ENCODE data around the gene PHRF1. TPM values are rescaled to one million over a fixed set of nuclear protein-coding genes. Genes with fewer than 3 reads are reported as not detected.

PHRF1 gene
- total and polyA plus RNA-seq, 2 of the 4 experiments (the other 2 are of a cell fraction) = 10.9 to 17.5 TPM

DNA sequence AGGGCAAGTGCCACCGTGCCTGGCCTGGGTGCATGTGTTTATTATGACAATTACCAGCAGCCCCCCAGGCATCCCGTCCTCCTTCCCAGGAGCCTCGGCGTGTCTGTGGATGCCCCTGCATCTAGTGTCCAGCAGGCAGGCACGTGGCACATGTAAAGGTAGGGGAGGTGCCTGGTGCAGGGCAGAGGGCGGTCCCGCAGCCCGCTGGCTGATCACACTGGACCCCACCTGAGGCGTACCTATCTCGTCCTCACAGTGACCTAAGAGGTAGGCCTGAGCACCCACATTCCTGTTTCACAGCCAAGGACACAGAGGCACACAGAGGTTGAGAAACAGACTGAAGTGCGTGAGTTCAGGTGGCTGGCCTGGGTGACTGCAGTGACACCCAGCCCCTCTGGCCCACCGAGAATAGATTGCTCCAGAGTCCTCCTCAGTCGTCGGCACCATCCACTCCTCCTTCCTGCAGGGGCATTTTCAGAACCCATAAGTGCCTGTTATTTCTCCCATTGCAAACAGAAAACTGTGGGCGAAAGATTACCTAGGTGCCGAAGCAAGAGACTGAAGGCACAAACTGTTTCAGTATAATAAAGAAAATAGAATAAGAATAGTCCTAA lies 3.0 kb upstream of the PHRF1 start:
- no peak for DNase-seq
- Histone ChIP-seq H4K91ac (ENCODE audit: insufficient read depth, low read depth, low read length) (no peak overlapping the region), H3K14ac (replicated peaks; ENCODE audit: low read depth, low read length) (no peak overlapping the region), H3K9me1 (ENCODE audit: insufficient read depth, low read length) (peaks cover 7% of the 10 kb centered on the region; the same call in 1 of the 2 replicates), H3K4me2 (ENCODE audit: low read depth, low read length) (no peak overlapping the region), H2BK120ac (ENCODE audit: low read depth, low read length) (no peak overlapping the region), H2AFZ (replicated peaks; ENCODE audit: low read length, poor library complexity) (no peak overlapping the region), H3K9ac (ENCODE audit: low read depth, low read length) (no peak overlapping the region), H3K23ac (ENCODE audit: low read depth, low read length) (no peak overlapping the region), H3K9me3 (ENCODE audit: control insufficient read depth, insufficient read depth, low read length) (no peaks in the 10 kb centered on the region), H3K79me1 (ENCODE audit: low read depth in 1 of 2, low read length in 2 of 2) (peaks cover 4 to 17% of the 10 kb centered on the region in 2 experiments; a peak in 2 of 4 replicates), H3K56ac (ENCODE audit: extremely low read depth, insufficient read depth, low read length) (no peak overlapping the region), H3K4me3 (ENCODE audit: insufficient read depth, low read depth, low read length) (no peak overlapping the region), H3K4me1 (ENCODE audit: control insufficient read depth, insufficient read depth, low read length) (peaks cover 17% of the 10 kb centered on the region), H3K36me3 (ENCODE audit: control insufficient read depth, insufficient read depth, low read length) (no peaks in the 10 kb centered on the region; the same call in 1 of the 2 replicates), H4K8ac (ENCODE audit: low read depth in 2 of 2, low read length in 2 of 2) (no peak overlapping the region), H3K18ac (ENCODE audit: low read depth, low read length) (no peak overlapping the region), H2BK5ac (ENCODE audit: low read depth, low read length, poor library complexity, severe bottlenecking) (no peak overlapping the region), H3K4ac (ENCODE audit: low read depth, low read length) (no peak overlapping the region), H2AK9ac (replicated peaks; ENCODE audit: low read depth, low read length, poor library complexity) (peak overlapping the region; percentile 65), H3K27me3 (ENCODE audit: control insufficient read depth, insufficient read depth, low read length) (no peaks in the 10 kb centered on the region; the same call in 1 of the 2 replicates), H2BK15ac (ENCODE audit: low read depth, low read length) (no peak overlapping the region), H4K20me1 (ENCODE audit: insufficient read depth, low read length) (peaks cover 22% of the 10 kb centered on the region), H4K5ac (ENCODE audit: low read depth, low read length) (no peak overlapping the region), H3K27ac (ENCODE audit: insufficient read depth, low read length) (no peak overlapping the region), H2BK20ac (ENCODE audit: low read depth, low read length) (no peak overlapping the region), H2AK5ac (ENCODE audit: low read depth, low read length) (peak overlapping the region; percentile 26; the same call in 1 of the 2 replicates)
- CTCF ChIA-PET = no interaction called here
- intact Hi-C loops (cut with micrococcal nuclease) (no loop called here), dilution Hi-C loops (cut with HindIII; ENCODE audit: low sequenced_read_pairs, unreplicated experiment) (no loop called here), in situ Hi-C loops (cut with MboI; ENCODE audit: low sequenced_read_pairs) (no loop called here)
- TF ChIP-seq CHD1 (IDR thresholded peaks at IDR 0.05; ENCODE audit: low read depth, low read length) (no peak), FOS (IDR thresholded peaks at IDR 0.05; ENCODE audit: low read depth, low read length) (no peak), RCOR1 (IDR thresholded peaks at IDR 0.05; ENCODE audit: insufficient replicate concordance, low read length) (no peak), POLR2A (IDR thresholded peaks at IDR 0.05; ENCODE audit: low read depth, low read length) (no peak)
- TF ChIP-seq, protein P1, sequence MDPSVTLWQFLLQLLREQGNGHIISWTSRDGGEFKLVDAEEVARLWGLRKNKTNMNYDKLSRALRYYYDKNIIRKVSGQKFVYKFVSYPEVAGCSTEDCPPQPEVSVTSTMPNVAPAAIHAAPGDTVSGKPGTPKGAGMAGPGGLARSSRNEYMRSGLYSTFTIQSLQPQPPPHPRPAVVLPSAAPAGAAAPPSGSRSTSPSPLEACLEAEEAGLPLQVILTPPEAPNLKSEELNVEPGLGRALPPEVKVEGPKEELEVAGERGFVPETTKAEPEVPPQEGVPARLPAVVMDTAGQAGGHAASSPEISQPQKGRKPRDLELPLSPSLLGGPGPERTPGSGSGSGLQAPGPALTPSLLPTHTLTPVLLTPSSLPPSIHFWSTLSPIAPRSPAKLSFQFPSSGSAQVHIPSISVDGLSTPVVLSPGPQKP (IDR thresholded peaks at IDR 0.05; ENCODE audit: borderline replicate concordance, low read depth, low read length) = no peak
- TF ChIP-seq, protein P2, sequence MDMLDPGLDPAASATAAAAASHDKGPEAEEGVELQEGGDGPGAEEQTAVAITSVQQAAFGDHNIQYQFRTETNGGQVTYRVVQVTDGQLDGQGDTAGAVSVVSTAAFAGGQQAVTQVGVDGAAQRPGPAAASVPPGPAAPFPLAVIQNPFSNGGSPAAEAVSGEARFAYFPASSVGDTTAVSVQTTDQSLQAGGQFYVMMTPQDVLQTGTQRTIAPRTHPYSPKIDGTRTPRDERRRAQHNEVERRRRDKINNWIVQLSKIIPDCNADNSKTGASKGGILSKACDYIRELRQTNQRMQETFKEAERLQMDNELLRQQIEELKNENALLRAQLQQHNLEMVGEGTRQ (IDR thresholded peaks at IDR 0.05; ENCODE audit: low read depth, low read length) = no peak
- no peak for ATAC-seq (ENCODE audit: low read depth)
- POLR2A ChIA-PET (ENCODE audit: unreplicated experiment) = no interaction called here
- WGBS, 2 experiments (ENCODE audit: extremely low coverage in 2 of 2, insufficient read length in 1 of 2) = 97% methylated on average over 6 of the region's 16 CpGs; no CpG with 5 or more reads in 1 of the 2 experiments
- BruUV-seq (replicated peaks) = no TSS peak

All from IMR-90 (cell line).